Fibroblast of pulmonary artery (primary cell): ENCODE data around the gene TRIO.

Source experiments
- DNase-seq: peaks from one replicate; pipeline ENCODE4 v3.0.0-alpha.2; 2010; ENCODE audit warnings: low read depth
- H3K4me3 ChIP-seq: replicated peaks from 2 replicates; pipeline ENCODE4 v1.5.1; 2011; ENCODE audit warnings: low read depth, mild to moderate bottlenecking, control low read depth, low read length, moderate library complexity
- CTCF ChIP-seq: IDR thresholded peaks from 2 replicates; pipeline ENCODE4 v1.5.1; 2011; ENCODE audit warnings: mild to moderate bottlenecking, control low read depth, low read length, inconsistent platforms; ENCODE audit errors: missing control alignments

The TRIO gene

DNA sequence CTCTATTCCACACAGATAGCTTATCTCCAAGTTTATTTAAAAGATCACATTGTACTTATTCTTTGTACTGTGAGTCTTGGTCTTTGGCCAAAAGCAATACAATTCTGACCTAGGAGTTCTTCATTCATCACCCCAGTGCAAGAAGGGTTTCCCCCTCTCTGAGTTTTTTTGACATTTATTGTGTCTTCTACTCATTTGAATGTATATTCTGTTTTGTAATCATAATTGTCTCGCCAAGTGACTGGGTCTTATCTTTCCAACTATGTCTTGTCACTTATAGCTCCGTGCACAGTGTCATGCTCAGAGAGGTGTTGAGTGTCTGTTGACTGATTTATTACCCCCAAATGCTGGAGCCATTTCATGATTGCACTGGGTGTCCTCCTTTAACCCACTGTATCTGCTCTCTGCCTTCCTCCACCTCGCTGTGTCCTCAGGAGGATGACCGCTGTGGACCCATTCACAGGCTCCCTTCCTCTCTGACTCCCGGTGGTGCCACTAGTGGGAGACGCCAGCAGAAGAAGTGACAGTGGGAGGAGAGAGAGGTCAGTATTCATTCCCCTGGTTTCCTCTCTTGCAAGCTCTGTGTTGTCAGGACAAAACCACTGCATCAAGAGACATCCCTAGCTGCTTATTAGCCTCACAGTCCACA is 11.2 kb upstream of the TRIO start:
- TF ChIP-seq CTCF: no peak
- DNase-seq: no peak
- no peak overlapping the region for H3K4me3 ChIP-seq

- H3K4me3 ChIP-seq: no peak overlapping the region
- no peak for DNase-seq
- no peak for TF ChIP-seq CTCF
These were observed 9.7 kb upstream of the TRIO start for GRCh38 chr5:14133394-14133793.

GRCh38 chr5:14134083-14134482 is 9.1 kb upstream of the TRIO start:
- TF ChIP-seq CTCF: no peak
- no peak for DNase-seq
- H3K4me3 ChIP-seq: no peak overlapping the region

DNA sequence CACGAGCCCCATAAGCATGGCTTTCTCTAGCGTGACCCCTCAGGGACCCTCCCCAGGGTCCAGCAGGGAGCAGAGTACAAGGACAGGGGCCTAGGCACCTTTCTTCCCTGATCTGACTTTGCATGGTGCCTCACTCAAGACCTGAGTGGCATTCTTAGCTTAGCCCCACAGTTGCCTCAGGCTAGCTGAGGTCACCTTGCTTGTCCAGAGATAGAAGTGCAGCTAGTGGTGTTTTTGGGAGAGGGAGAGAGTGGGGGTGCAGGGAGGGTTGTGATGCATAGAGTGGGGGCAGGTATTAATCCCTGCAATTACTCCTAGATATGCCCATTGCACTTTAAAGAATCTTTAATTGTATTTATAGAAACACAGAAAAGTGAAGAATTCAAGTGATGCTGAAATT is 8.4 kb upstream of the TRIO start:
- no peak for TF ChIP-seq CTCF
- no peak for DNase-seq
- H3K4me3 ChIP-seq: no peak overlapping the region

DNA sequence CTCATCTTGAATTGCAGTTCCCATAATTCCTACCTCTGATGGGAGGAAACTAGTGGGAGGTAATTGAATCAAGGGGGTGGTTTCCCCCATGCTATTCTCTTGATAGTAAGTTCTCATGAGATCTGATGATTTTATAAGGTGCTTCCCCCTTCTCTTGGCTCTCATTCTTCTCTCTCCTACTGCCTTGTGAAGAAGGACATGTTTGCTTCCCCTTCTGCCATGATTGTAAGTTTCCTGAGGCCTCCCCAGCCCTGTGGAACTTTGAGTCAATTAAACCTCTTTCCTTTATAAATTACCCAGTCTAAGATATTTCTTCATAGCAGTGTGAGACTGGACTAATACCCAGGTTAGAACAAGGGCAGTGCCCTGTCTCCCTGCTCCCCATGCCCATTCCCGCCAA is 7.5 kb upstream of the TRIO start:
- no peak overlapping the region for H3K4me3 ChIP-seq
- DNase-seq: no peak
- TF ChIP-seq CTCF: no peak

DNA sequence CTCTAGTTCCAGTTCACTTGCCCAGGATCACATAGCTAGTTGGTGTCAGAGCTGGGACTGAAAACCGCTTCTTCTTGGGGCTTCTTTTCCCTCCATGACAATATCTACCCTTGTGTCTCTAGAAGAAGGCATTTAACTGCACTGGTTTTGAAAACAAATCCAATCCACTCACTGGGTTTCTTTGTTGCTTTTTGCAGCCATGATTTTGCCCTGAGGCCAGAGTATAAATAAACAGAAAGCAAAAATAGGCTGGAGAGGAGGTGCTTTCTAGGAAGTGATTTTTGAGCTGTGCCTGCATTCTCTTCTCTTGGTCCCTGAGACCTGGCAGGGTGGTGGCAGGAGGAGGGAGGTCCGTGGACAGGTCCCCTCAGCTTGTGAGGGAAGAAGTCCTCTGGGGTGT is 6.9 kb upstream of the TRIO start:
- no peak for DNase-seq
- no peak overlapping the region for H3K4me3 ChIP-seq
- TF ChIP-seq CTCF: no peak
